Vagina (tissue), 2 donors: Measurements from ENCODE around the gene SH3RF1. TPM values are rescaled to one million over a fixed set of nuclear protein-coding genes. Genes with fewer than 3 reads are reported as not detected.

Experiments used
- DNase-seq, 2 donors: peaks; one replicate each; pipeline ENCODE4 v3.0.0-alpha.2; 2017; ENCODE audit errors: extremely low spot score in 2 of 2
- H3K27ac ChIP-seq: fragments of 200-600 bp; sonication (generic); one replicate; pipeline ENCODE4 v1.5.1; 2019
- H3K27me3 ChIP-seq: fragments of 200-600 bp; sonication (generic); one replicate; pipeline ENCODE4 v1.5.1; 2019
- H3K36me3 ChIP-seq, 2 donors: fragments of 200-600 bp; sonication (generic); one replicate each; pipeline ENCODE4 v1.5.1; 2017 to 2019
- H3K4me1 ChIP-seq: fragments of 200-600 bp; sonication (generic); one replicate; pipeline ENCODE4 v1.5.1; 2019
- H3K4me3 ChIP-seq, 2 donors: fragments of 200-600 bp; sonication (generic); 1 replicate in 1 of 2; 2 replicates in 1 of 2; pipeline ENCODE4 v1.5.1; 2016 to 2019
- H3K9me3 ChIP-seq: fragments of 200-600 bp; sonication (generic); one replicate; pipeline ENCODE4 v1.5.1; 2019
- CTCF ChIP-seq, 3 experiments: fragments of 450-650 bp in 2 of 3; fragments of 200-600 bp in 1 of 3; sonication (generic) in 1 of 3; IDR thresholded peaks; one replicate each; pipeline ENCODE4 v1.5.1; 2017 to 2019; ENCODE audit warnings: antibody characterized with exemption in 3 of 3, mild to moderate bottlenecking in 2 of 3, moderate library complexity in 2 of 3
- POLR2A ChIP-seq, 2 donors: fragments of 450-650 bp; IDR thresholded peaks; one replicate each; pipeline ENCODE4 v1.6.1; 2017; ENCODE audit warnings: antibody characterized with exemption in 2 of 2, mild to moderate bottlenecking in 2 of 2, moderate library complexity in 2 of 2
- POLR2AphosphoS5 ChIP-seq, 2 donors: sonication (generic); formaldehyde crosslinking; IDR thresholded peaks; one replicate each; pipeline ENCODE4 v1.9.0; 2017; ENCODE audit warnings: antibody characterized with exemption in 2 of 2, mild to moderate bottlenecking in 2 of 2, low read depth in 1 of 2; ENCODE audit not compliant: insufficient read depth in 1 of 2
- intact Hi-C: fragments of 100-400 bp; cut with DNase I; formaldehyde crosslinking; loops from one replicate; pipeline ENCODE4 v1.15.1; 2023
- total RNA-seq: library from RNA; depleted of rRNA; stranded (reverse); fragments of >200 nt; gene quantifications from one replicate; pipeline ENCODE4 v1.2.3, GENCODE V29; 2016

Gene SH3RF1
- total RNA-seq, 1 donor from 2014 or later: 16.0 TPM

GRCh38 chr4:169092889-169093522 lies 177.8 kb downstream of the SH3RF1 start:
- Histone ChIP-seq H3K4me3 (no peak overlapping the region), H3K4me1 (peaks cover 4% of the 10 kb centered on the region), H3K27ac (no peak overlapping the region), H3K27me3 (no peaks in the 10 kb centered on the region), H3K9me3 (no peaks in the 10 kb centered on the region), H3K36me3 (no peaks in the 10 kb centered on the region)
- intact Hi-C loops: no loop called here
- no peak for DNase-seq
- no peak for TF ChIP-seq POLR2AphosphoS5 (IDR thresholded peaks at IDR 0.05; ENCODE audit: insufficient read depth in 1 of 2, low read depth in 1 of 2)
- no peak for TF ChIP-seq POLR2A (IDR thresholded peaks at IDR 0.05)
- no peak for TF ChIP-seq CTCF (IDR thresholded peaks at IDR 0.05)

DNA sequence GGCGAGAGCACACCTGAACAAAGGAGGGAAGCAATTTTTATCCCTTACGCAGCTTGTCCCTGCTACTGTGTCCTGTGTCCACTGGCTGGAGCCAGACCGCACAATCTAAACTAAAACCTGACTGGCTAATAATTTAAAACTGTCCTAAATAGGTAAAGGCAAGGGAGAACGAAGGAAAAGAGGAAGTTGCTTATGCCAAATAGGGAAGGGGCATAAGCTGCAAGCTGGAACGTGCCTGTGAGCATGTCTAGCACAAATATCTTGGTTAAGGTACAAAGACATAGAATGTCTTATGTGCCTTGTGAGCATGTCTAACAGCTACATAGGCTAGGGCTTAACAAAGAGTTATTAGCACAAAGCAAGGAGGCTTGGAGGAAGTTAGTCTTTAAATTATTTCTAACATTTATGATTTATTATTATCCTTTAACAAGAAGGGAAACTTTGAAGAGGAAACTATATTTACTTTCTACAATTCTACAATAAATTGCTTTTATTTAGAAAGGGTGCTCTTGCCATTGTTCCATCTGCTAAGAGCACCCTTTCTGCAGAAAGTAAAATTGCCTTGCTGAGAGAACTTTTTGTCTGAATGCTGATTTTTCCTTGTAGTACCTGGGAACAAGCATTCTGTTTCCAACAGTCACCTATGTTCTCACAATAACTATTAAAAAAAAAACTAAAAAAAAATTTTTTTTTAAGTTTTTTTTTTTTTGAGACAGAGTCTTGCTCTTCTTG lies 180.1 kb downstream of the SH3RF1 start:
- no peak overlapping the region for H3K27ac ChIP-seq
- H3K36me3 ChIP-seq: no peaks in the 10 kb centered on the region
- intact Hi-C loops: no loop called here
- H3K27me3 ChIP-seq: no peaks in the 10 kb centered on the region
- no peaks in the 10 kb centered on the region for H3K9me3 ChIP-seq
- no peak for DNase-seq
- H3K4me3 ChIP-seq: no peak overlapping the region
- peaks cover 4% of the 10 kb centered on the region for H3K4me1 ChIP-seq
- TF ChIP-seq POLR2A (IDR thresholded peaks at IDR 0.05) (no peak), CTCF (IDR thresholded peaks at IDR 0.05) (no peak), POLR2AphosphoS5 (IDR thresholded peaks at IDR 0.05; ENCODE audit: insufficient read depth in 1 of 2, low read depth in 1 of 2) (no peak)

GRCh38 chr4:169089004-169089403 lies 181.8 kb downstream of the SH3RF1 start:
- peaks cover 4% of the 10 kb centered on the region for H3K4me1 ChIP-seq
- intact Hi-C loops: no loop called here
- DNase-seq: no peak

GRCh38 chr4:169084954-169085353 lies 185.8 kb downstream of the SH3RF1 start:
- no peak overlapping the region for H3K27ac ChIP-seq
- intact Hi-C loops: no loop called here

More at GRCh38 chr4:169089004-169089403, 181.8 kb downstream of the SH3RF1 start:
- TF ChIP-seq CTCF (IDR thresholded peaks at IDR 0.05) (no peak), POLR2AphosphoS5 (IDR thresholded peaks at IDR 0.05; ENCODE audit: insufficient read depth in 1 of 2, low read depth in 1 of 2) (no peak), POLR2A (IDR thresholded peaks at IDR 0.05) (no peak)
- Histone ChIP-seq H3K27ac (no peak overlapping the region), H3K27me3 (no peaks in the 10 kb centered on the region), H3K36me3 (no peaks in the 10 kb centered on the region), H3K9me3 (no peaks in the 10 kb centered on the region), H3K4me3 (no peak overlapping the region)

More at GRCh38 chr4:169084954-169085353, 185.8 kb downstream of the SH3RF1 start:
- no peak for DNase-seq
- Histone ChIP-seq H3K36me3 (no peaks in the 10 kb centered on the region), H3K27me3 (no peaks in the 10 kb centered on the region), H3K9me3 (no peaks in the 10 kb centered on the region), H3K4me1 (peaks cover 7% of the 10 kb centered on the region), H3K4me3 (no peak overlapping the region)
- TF ChIP-seq CTCF (IDR thresholded peaks at IDR 0.05) (no peak), POLR2A (IDR thresholded peaks at IDR 0.05) (no peak), POLR2AphosphoS5 (IDR thresholded peaks at IDR 0.05; ENCODE audit: insufficient read depth in 1 of 2, low read depth in 1 of 2) (no peak)
